SIG-M5 treated with dmso at 0.1 percent for 504 hours (cell line): ENCODE data around the gene NEURL2.
"Not testable (repeated sequence)": the region's sequence is repeated elsewhere in the genome, so short reads cannot be mapped to it uniquely, and the experiment has no call there.

ENCODE experiments used
- DNase-seq: peaks from one replicate; lab custom pipeline; 2025; ENCODE audit not compliant: unreplicated experiment; lab: John Stamatoyannopoulos, UW

The NEURL2 gene

DNA sequence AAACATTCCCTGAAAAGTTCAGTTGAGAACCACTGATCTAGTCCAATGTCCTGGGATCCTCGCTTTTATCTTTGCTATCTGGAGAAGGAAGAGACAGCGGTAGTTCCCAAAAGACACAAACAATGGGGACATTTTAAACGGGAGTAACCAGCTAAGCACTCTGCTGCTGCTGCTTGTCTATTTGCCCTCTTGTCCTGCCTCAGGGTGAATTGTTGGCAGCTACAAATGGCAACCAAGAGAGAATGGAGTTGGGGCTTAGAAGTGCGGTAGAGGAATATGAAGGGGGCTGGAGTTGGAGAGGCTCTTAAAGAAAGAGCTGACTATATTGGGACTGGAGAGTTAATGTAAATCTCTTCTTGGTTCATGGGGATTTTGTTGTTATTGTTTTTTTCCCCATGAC is 16.4 kb downstream of the NEURL2 start:
- DNase-seq = no peak

DNA sequence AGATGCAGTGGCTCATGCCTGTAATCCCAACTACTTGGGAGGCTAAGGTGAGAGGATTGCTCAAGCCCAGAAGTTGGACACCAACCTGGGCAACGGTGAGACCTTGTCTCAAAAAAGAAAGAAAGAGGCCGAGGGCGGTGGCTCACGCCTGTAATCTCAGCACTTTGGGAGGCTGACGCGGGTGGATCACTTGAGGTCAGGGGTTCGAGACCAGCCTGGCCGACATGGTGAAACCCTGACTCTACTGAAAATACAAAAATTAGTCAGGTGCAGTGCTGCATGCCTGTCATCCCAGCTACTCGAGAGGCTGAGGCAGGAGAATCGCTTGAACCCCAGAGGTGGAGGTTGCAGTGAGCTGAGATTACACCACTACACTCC is 16.9 kb downstream of the NEURL2 start:
- DNase-seq = not testable (repeated sequence)

DNA sequence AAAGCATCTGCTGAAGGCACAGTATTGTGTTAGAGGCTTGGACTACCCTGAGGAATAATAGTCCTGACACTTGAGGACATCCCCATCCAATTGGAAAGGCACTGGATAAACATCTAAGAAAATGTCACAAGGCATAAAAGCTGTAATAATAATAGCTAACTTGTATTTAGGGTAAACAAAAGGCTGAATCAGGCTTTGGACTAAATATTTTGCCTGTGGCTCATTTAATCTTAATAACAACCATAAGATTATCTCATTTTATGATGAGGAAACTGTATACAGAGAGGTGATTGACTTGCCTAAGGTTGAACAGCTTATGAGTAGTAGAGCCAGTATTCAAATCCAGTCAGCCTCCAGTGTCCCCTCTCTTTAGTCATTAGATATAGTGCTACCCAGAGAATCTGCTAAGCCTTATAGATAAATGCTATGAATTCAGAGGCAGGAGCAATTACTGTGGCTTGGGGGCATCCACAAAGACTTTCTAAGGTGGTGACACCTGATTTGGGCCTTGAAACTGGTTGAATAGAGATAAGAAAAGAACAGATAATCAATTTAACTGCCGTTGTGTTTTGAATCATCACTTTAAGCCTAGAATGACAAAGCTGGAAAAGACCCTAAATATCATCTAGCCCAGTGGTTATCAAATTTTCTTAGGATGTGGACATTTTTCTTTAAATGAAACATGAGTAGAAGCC is 17.5 kb downstream of the NEURL2 start:
- DNase-seq = no peak

DNA sequence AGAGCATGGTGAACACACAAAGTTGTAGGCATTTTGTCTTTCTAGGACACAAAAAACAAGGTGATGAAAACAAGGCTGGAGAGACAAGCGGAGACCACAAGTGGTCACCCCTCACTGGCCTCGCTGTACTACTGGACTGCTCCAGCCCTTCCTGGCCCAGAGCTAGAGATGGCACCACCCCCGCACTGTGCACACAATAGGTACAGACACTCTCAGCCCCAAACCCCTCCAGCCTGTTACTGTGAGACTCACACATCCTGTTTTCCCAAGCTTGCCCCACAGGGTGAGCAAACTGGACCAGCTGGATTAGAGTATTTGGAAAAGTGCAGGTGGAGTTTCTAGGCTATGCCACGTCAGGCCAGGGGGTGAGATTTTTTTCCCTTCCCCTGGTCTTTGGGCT is 18.4 kb downstream of the NEURL2 start:
- DNase-seq = peak; percentile 40

DNA sequence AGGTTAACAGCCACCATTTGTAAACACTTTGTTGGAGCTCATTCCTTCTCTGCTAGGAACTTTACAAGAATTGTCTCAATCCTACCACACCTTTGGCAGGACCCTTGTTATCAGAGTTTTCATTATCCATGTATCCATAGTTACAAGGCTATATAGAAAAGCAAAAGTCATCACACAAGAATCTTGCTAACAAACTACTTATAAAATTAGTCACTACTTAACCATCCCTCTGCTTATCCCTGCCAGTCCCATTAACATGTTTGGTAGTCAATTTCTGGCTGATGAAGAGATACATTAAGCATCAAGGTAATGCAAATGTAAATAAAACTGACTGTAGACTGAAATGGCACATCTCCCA is 23.2 kb downstream of the NEURL2 start:
- DNase-seq = no peak

DNA sequence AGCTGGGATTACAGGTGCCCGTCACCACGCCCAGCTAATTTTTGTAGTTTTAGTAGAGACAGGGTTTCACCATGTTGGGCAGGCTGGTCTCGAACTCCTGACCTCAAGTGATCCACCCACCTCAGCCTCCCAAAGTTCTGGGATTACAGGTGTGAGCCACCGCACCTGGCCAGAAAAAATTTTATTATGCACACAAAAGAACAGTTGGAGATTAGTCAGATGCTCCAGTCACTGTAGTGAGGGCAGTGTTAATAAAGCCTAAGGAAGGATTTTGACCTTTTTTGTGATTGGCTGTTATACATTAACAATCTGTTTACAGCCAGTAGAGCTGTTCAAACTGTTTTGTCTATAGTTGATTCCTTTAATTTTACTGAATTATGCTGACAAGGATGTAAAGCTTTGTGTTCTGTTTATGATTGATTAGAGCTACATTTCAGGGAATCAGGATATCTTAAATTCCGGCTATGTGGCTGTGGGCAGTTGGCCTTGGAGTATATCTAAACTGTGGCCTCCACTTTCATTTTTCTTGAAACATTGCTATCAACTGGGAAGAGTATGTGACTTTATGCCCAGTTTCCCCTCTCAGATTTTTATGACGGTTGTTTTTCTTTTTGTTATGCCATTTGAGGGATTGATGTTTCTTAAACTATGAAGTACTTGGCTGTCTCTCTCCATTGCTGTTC is 23.7 kb downstream of the NEURL2 start:
- no peak for DNase-seq

DNA sequence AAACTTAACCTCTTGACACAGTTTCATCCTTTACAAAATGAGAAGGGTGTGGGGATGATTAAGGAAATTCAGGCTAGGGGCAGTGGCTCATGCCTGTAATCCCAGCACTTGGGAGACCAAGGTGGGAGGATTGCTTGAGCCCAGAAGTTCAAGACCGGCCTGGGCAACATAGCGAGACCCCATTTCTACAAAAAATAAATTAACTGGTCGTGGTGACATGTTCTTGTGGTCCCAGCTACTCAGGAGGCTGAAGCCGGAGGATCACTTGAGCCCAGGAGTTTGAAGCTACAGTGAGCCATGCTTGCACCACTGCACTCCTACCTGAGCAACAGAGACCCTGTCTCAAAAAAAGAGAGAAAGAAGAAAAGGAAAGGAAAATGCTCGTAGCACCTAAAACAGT is 24.6 kb downstream of the NEURL2 start:
- no peak for DNase-seq

DNA sequence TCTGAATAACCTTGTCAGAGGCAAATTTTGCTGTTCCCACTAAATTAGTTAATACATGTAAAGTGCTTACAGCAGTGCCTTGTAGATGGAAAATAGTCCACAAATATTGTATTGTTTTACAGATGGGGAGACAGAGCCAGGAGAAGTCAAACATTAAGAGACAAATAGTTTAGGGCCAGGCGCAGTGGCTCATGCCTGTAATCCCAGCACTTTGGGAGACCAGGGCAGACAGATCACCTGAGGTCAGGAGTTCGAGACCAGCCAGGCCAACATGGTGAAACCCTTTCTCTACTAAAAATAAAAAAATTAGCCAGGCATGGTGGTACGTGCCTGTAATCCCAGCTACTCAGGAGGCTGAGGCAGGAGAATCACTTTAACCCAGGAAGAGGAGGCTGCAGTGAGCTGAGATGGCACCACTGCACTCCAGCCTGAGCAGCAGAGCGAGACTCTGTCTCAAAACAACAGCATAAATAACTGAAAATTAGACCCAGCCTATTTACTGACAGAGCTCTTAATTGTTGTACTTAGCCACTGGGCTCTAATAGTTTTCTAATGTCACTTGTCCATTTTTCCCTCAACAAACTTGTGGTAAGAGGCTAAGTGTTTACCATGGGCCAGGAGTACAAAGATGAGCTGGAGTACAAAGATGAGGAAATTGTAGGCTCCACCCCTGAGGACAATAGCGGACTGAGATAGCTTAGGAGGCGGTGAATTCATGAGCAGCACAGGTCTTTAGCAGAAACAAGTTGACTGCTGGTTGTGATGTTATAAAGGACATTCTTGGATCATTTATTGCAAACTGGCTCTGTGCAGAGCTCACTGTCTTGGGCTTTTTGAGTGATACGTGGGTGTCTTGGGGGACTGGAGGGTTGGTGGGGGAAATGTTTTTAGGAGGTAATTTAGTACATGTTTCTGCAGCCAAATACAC is 27.2 kb downstream of the NEURL2 start:
- no peak for DNase-seq

DNA sequence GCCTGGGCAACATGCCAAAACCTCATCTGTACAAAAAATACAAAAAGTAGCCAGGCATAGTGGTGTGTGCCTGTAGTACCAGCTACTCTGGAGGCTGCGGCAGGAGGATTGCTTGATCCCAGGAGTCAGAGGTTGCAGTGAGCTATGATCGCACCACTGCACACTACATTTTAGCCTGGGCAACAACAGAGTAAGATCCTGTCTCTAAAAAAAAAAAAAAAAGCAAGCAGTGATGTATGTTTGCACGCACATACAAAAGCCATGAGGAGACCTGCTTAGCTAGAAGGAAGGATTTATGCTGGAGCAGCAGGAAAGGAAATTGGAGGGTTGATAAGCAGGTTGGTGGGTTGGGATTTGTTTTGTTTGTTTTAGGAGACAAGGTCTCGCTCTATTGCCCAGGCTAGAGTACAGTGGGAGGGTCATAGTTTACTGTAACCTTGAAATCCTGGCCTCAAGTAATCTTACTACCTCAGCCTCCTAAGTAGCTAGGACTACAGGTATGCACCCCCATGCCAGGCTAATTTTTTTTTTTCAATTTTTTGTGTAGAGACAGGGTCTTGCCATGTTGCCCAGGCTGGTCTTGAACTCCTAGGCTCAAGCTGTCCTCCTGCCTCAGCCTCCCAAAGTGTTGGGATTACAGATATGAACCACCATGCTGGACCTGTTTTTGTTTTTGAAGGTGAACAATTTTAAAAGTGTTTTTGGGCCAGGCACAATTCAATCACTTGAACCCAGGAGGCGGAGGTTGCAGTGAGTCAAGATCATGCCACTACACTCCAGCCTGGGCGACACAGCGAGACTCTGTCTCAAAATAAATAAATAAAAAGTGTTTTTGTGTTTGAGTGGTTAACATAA is 29.6 kb downstream of the NEURL2 start:
- DNase-seq = no peak

DNA sequence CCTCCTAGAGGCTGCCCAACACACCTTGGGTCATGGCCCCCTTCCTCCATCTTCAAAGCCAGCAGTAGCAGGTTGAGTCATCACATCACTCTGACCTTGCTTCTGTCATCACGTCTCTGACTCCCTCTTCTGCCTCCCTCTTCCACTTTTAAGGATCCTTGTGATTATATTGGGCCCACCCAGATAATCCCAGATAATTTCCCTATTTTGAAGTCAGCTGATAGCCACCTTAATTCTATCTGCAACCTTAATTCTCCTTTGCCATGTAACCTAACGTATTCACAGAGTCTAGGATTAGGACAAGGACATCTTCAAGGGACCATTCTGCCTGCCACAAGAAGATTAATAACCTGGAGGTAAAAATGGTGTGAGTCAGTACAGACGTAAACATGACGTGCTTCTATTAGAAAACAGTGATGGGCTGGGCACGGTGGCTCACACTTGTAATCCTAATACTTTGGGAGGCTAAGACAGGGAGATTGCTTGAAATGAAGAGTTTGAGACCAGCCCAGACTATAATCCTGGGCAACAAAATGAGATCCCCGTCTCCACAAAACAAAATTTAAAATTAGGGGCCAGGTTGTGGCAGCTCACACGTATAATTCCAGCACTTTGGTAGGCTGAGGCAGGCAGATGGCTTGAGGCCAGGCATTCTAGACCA is 30.3 kb downstream of the NEURL2 start:
- no peak for DNase-seq

DNA sequence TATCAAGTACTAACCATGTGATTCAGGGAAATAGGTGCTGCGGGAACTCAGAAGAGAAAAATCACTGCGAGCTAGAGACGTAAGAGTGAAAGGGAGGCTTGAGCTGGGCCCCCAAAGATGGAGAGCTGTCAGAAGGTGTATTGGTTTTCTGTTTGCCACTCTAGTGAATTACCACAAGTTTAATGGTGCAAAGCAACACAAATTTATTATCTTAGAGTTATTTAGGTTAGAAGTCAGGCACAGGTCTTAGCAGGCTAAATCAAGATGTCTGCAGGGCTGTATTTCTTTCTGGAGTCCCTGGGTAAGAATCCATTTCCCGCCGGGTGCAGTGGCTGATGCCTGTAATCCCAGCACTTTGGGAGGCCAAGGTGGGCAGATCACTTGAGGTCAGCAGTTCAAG is 31.1 kb downstream of the NEURL2 start:
- DNase-seq = no peak

DNA sequence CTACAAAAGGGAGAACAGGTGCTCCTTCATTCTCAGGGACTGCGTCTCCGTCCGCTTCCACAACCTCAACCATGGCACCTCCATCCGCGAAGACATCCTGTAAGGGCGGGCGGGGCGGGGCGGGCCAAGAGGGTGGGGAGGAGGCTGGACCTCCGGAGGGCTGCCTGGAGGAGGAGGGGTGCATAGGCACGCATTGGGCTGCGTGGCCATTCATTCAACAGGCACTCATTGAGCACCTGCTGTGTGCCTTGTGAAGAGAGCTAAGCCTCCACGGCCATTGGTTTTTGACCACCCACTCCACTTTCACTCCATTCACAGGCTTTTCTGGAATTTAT is 33.2 kb downstream of the NEURL2 start:
- DNase-seq = peak; percentile 71

DNA sequence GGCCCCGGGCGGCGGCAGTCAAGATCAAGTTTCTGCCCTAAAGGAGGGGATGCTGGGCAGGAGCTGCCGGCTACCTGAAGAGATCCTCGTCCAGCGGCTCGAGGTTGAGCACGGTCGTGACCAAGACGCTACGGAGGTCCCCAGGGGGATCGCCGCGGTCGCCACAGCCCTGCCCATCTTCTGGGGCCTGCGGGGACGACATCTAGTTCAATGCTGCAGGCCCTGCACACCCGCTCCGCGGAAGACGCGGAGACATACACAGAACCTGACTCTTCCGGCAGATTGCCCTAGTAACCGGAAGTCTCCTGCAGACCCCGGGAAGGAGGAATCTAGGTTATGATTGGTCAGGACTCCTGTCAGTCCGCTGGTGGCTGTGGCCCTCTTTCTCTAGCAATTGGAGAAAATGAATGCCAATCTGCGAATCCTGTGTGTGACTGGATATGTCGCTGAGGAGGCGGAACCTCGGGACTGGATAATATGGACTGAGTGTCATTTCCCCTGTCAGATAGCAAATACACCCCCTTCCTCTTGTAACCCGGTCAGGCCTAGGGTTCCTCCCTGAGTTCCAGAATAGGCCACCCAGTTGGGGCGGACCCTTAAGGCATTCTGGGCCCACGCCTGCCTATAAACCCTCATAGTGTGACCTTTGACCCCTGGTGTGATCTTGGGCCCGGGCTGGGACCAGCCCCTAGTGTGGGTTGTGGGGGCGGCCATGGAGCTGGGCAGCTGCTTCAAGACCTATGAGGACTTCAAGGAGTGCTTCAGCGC is 33.7 kb downstream of the NEURL2 start, which contains the start of the genes ACOT8 and ZSWIM3:
Gene ACOT8, minus strand, starts transcription at position 279 of the 768 bp plus-strand sequence. Its CDS starts 77 bp downstream, at position 202.
Gene ZSWIM3, plus strand, starts transcription at position 501 of the 768 bp plus-strand sequence. Its CDS starts 212 bp downstream, at position 713.
- DNase-seq = peak; percentile 100

DNA sequence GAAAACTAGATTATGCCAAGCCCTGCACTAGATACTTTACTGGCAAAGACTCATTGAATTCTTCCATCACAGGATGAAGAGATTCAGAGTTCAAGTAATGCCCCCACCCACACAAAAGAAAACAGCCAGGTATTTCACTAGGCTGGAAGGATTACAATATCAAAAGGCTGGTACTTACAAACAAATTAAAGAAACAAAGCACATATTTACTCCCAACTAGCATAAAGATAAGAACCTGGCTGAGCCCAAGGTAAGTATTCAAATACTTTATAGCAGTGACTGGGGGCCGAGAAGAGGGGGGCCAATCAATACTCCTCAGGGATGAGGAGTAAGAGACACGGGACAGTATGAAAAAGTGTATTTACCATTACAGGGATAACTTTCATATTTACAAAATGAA is 37.5 kb downstream of the NEURL2 start:
- no peak for DNase-seq

DNA sequence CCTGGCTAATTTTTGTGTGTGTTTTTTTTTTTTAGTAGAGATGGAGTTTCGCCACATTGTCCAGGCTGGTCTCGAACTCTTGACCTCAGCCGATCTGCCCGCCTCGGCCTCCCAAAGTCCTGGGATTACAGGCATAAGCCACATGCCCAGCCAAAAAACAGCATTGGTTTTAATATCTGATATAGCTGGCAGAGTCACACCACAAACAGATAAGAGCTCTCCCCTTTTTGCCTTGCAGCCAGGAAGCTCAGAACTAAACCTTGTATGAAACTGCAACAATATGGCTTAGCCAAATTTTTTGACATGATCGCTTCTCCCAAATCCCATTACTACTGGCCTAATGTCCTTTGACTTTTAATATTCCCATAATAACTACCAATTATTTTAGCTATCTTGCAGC is 38.7 kb downstream of the NEURL2 start:
- no peak for DNase-seq

DNA sequence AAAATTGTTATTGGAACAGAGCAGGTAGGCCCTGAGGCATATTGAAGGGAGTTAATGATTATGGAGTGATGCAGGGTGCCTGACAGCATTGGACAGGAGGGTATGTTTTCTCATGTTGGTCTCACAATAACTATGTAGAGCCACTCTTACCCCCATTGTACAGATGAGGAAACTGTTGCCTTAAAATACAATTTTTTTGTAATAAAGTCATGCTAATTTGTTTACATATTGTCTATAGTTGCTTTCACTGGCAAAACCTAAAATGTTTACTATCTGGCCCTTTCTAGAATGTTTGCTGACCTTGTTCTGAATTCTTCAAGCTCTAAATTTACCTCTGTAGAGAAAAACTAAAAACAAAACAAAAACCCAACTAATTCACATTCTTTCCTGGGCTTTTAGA is 39.5 kb downstream of the NEURL2 start:
- no peak for DNase-seq

DNA sequence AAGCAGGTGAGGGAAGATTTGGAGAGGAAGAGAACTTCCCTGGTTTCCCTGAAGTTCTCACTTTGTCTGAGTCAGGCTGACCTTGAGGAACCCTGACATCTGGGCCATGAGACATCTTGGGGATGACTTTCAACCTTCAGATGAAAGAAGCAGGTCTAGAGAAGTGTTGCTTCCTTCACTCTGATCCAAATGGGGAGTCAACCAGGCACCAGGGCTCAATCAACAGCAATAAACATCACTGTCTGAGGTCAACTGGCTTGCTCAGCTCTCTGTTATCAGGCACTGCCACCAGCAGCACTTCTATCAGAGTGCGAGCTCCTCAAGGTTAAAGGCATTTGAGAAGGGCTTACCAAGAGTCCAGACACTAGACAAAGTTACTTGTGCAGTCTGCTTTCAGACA is 40.1 kb downstream of the NEURL2 start:
- DNase-seq = no peak

DNA sequence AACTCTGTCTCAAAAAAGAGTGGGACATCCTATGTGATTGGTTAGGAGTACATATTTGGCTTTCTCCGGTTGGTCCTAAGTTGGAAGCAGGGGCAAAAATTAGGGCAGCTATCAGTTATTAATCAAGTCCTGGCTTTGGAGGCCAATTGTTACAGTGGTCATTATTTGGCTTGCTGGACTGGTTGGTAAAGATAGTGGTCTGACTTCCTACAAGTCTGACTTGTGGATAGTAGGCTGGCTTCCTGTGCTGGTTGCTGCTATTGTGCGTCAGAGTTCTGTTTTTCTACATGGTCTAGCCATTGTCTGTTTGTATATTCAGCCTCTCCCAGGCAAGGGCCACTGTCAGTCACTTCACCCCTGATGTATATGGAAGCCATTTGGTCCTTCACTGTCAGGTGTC is 40.8 kb downstream of the NEURL2 start:
- no peak for DNase-seq

DNA sequence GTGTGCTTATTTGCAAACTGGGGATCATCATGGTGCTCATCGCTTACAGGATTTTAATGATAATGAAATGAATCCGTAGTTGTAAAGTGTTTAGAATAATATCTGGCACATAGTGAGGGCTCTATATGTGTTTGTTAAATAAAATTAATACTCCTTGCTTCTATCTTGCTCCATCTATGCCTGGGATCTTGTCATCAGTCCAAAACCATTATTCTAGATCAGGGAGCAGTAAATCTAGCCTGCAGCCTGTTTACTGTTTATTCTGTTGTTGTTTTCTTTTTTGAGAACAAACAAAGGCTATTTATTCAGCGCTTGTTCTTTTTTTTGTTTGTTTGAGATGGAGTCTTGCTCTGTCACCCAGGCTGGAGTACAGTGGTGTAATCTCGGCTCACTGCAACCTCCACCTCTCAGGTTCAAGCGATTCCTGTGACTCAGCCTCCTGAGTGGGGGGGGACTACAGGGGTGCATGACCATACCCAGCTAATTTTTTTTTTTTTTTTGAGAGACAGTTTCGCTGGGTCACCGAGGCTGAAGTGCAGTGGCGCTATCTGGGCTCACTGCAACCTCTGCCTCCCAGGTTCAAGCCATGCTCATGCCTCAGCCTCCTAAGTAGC is 41.9 kb downstream of the NEURL2 start:
- no peak for DNase-seq
